ENCODE results near the gene MFAP5.
A peak's percentile ranks its signal among the peaks of the same experiment; 100 is the strongest.
"Not testable (repeated sequence)": the region's sequence is repeated elsewhere in the genome, so short reads cannot be mapped to it uniquely, and the experiment has no call there.

Gene MFAP5

DNA sequence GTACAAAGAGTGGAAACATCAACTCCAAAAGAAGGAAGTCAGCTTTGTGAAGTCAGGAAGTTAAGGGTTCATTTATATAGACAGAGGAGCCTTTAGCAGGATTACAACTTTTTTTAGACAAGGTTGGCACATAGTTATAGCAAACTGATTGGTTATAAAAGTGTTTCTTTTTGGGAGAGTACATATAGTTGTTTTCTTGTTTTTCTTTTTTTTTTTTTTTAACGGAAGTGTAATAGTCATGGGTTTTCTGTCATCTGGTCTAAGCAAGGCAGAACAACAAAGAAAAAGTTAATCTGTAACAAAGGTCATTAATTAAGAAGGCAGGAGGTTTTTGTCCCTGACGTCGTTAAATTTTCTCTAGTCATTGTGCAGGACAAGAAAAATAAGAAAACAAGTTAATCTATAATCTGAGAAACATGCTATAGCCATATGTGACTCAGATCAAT is 13.0 kb upstream of the MFAP5 start:
- no peak for DNase-seq (ENCODE audit: low read depth)

DNA sequence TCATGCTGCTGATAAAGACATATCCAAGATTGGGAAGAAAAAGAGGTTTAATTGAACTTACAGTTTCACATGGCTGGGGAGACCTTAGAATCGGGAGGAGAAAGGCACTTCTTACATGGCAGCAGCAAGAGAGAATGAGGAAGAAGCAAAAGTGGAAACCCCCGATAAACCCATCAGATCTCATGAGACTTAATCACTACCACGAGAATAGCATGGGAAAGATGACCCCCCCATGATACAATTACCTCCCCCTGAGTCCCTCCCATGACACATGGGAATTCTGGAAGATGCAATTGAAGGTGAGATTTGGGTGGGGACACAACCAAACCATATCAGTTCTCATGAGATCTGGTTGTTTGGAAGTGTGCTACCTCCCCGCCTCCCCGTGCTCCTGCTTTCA is 9.8 kb upstream of the MFAP5 start:
- DNase-seq (ENCODE audit: low read depth): no peak

DNA sequence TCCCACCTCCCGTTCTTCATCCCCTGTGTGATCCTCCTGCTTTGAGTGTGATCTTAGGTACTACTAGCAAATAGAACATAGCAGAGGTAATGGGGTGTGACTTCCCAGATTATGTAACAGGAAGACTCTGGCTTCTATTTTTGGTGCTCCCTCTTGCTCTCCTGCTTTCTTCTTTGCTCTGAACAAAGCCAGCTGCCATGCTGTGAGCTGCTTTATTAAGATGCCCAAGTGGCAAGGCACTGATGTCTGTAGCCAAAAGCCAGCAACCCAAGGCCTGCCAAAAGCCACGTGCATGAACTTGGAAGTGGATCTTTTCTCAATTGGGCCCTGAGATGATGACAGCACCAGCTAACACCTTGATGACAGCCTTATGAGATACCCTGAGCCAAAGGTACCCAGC is 5.8 kb upstream of the MFAP5 start:
- no peak for DNase-seq (ENCODE audit: low read depth)

DNA sequence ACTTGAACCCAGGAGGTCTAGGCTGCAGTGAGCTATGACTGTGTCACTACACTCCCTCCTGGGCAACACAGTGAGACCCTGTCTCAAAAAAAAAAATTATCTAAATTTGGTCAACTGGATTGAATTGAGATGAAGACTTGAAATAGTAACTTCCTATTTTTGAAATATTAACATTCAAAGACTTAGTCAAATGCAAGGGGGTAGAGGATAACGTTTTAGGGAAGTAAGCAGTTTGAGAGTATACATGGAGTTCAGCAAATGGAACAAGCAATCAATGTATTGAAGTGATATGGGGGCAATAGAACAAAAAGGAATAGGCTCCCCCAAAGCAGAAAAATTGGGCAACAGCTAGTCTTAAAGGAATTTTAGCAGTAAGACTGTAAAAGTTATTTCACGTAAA is 4.6 kb upstream of the MFAP5 start:
- no peak for DNase-seq (ENCODE audit: low read depth)

DNA sequence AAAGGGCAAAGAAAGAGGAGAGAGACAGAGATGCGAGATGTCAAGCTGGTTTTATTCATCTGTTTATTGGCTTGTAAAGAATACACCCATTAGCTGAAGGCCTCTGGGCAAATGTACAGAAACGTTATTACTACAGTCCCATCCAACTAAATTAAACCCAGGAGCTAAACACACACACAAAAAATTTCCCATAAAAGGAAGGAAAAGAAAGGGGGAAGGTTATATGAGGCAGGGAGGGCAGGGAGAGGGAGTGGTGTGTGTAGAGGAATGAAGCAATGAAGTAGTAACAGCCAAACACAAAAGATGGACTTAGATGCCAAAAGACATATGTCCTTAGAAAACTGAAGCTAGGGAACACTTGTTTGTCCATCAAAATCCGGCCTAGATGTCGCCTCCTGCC is 3.1 kb upstream of the MFAP5 start:
- DNase-seq (ENCODE audit: low read depth): no peak

DNA sequence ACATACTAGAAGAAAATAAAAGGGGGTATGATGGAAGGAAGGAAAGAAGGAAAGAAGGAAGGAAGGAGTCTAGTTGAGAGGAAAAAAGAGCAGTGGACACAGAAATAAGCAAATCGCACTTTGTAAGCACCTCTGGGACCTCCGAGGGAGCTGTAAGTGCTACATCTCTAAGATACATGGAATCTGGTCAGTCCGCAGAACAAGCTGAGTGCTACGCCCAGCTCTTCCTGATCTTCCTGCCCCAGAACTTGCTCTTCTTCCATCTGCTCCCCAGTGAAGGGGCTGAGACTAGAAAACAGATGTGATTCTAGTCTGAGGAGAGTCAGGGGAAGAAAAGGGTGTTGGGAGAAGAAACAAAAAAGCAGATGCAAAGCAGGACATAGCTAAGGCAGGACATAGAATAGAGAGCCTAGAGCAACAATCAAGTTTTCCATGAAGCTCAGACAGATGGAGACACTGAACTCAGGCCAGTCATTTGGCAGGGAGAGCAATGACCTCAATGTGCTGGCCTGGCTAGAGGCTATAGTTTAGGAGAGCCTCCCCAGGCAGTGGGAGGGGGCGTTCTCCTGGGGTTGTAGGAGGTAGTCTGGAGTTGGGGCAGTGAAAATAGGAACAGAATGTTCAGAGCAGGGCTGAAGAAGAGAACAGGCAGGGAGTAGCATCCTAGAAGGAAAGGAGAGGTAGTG is 1.7 kb upstream of the MFAP5 start:
- no peak for DNase-seq (ENCODE audit: low read depth)

DNA sequence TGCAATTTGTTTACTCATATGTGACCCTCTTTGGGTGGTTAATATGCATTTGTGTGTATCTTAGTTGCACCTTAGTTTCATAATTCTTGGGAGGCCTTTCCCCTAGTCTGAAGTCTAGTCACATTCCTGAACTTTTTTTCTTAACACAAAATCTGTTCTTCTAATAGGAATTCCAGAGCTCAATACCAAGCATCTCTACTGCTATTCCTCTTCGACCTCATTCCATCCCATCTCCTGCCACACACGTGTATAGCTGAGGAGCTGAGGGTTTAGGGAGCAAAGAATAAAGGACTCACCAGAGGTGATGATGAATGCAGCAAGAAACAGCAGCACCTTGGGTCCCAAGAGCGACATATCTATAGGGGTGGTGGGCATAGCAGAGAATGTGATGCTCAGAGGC is 875 bp downstream of the MFAP5 start:
- no peak for DNase-seq (ENCODE audit: low read depth)

DNA sequence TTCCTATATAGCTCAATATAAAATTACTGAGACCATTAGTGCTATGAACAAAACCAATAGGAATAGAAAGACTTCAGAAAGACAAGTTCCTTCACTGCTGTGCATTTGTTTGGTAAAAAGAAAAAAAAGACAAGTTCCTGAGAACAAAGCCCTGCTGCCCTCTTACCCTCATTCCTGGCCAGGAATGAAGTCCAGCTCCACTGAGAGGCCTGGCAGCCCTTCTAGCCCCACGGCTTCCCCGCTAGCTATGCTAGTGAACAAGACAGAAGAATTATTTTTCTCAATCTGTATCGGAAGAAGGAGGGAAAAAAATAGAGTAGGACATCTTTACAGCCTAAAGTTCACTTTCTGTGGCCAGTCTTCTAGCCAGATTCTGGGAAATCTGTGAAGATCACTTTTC is 1.6 kb downstream of the MFAP5 start:
- DNase-seq (ENCODE audit: low read depth): no peak

DNA sequence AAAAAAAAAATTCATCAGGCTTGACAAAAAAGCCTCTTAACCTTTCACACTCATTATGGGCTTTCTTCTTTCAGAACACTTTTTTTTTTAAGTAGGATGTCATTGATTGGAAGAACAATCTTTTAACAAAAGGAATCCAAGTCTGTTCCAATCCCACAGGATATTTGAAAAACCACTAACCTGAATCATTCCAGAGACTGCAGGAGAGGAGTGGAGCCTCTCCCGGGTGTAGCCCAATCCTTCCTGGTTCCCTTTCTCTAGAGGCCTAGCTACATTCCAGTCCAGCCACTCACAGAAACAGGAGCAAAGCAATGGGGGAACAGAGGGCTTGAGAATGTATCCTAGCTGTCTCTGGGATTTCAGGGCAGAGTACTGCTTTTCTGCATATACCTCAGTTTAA is 4.3 kb downstream of the MFAP5 start:
- DNase-seq (ENCODE audit: low read depth): no peak

DNA sequence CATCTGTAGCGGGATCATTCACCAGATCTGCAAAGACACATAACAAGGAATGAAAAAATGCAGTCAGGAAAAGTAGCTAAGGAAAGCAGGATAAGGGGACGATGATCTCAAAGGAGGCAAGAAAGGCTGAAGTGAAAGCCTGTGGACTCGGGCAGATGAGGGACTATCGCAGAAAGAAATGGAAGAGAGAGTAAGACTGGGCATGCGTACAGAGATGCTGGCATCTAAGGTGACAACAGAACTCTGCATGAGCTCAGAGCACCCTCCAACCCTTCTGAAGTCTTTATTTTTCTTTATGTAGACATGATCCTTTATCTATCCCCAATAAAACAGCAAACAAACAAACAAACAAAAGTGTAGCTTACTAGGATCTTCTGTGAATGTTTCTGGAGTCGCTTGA is 7.2 kb downstream of the MFAP5 start:
- DNase-seq (ENCODE audit: low read depth): no peak

DNA sequence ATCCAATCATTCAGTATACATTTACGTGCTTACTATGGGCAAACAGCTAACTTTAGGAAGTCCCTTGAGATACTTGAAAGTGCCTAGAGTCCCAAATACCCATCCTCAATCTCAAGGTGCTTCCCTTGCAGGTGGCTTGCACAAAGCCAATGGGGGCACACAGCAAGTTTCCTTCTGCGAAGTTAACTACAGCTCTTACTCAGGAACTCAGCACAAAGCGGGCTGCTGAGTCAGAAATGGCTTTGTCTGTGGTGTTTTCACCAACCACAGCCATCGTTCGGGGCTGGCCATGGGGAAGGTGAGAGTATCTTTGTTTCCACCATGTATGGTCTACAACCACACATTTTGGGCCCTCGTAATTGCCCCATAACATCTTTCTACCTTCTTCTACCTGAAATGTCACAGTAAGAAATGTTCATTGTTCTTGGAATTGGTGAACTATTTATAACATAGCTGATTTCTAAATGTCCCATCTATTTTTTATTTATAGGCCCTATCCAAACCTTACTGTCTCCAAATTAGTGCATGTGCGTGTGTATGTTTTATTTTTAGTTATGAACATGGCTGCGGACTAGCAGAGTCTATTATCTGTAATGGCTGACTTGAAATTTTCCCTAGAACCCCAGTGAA is 13.9 kb downstream of the MFAP5 start:
- peak; percentile 52 for DNase-seq (ENCODE audit: low read depth)

DNA sequence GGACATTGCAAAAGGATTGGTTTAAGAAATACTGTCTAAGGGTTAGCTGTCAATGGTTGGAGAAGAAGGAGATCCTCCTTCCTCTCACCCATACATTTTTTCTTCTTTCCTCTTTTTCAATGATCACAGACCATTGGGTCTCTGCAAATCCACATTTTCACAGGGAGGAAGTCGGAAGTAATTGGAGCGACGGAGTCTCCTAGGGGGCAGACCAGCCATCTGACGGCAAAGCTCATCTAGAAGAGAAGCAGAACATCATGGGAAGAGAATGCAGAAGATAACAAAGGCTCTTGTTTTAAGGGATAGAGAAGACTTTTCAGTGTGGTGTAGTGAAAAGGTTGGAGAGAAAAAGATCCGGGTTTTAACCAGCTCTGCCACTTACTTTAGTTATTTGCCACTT is 14.7 kb downstream of the MFAP5 start:
- no peak for DNase-seq (ENCODE audit: low read depth)

DNA sequence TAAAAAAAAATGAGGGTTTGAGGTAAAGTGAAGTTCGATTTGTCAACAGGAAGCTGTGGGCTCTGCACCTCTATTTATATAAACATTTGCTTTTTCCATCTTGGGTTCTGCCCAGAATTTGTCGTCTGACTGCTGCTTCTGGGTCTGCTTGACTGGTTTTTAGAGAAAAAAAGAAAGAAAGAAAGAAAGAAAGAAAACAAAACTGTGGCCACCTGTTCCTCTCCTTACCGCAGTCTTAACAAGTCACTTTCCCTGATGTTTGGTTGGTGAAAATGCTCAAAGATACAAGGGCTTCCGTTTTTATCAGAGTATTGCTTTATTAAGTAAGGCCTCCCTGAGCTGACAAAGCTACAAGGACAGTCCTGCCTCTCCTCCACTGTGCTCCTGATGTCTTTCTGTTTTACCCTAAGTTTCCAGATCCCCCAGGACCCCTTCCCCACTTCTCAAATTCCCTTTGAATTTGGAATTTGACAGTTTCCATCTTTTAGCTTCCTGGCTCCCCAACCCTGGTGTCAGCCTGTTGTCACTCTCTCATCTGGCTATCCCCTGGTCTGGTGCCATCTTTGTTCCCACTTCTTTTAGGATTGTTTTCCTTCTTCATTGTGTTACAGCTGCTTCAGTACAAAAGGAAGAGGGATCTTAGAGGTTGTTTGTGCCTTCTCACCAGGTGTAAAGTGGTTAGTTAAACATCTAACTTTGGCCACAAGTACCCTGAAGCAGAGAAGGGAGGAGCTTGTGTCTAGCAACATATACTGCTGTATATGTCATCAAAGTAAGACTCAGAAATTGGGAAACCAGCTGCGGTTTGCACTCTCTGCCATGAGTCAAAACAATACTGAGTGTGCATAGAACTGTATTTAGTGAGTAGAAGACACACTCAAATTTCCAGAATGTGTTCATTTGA is 18.0 kb downstream of the MFAP5 start:
- peak; percentile 33 for DNase-seq (ENCODE audit: low read depth)

DNA sequence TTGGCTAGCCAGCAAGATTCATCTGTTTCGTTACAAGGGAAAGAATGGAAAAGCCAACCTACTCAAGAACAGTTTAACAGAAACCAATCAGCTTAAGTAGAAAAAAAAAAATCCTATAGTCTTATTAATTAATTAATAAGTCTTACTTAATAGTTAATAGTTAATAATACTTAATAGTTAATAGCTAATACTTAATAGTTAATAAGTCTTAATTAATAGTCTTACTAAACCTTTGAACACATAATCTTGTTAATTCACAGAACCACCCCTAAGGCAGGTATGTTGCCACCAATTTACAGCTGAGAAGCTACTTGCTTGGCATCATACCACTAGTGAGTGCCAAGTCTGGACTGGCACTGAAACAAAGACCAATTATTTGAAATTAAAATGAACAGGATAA is 19.9 kb downstream of the MFAP5 start:
- DNase-seq (ENCODE audit: low read depth): no peak

DNA sequence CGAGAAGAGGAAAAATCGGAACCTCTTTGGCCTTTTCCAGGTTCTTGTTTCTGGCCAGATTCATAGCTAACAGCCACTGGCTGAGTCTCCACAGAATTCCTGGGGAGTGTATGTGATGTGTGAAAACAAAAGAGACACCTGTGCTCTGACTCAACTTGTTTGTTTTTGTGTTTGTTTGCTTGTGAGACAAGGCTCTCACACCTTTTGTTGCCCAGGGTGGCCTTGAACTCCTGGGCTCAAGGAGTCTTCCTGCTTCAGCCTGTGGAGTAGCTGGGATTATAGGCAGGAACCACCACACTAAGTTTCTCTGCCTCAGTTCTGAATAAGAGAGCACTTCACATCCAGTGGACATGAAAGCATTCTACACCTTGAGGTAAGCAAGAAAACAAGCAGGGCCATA is 22.7 kb downstream of the MFAP5 start:
- DNase-seq (ENCODE audit: low read depth): no peak

DNA sequence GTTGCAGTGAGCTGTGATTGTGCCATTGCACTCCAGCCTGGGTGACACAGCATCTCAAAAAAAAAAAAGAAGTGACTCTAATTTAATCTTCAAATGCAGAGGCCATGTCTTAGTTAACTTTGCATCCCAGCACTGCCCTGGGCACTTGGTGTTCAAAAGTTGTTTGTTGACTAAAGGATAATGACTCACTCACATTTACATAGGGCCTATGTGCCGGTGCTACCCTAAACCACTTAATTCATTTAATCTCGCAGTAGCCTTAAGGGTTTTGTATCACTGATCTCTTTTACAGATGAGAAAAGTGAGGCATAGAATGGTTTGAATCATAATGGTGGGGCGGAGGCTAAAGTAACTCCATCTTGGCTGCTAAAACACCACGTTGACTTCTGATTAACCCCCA is 23.7 kb downstream of the MFAP5 start:
- no peak for DNase-seq (ENCODE audit: low read depth)

DNA sequence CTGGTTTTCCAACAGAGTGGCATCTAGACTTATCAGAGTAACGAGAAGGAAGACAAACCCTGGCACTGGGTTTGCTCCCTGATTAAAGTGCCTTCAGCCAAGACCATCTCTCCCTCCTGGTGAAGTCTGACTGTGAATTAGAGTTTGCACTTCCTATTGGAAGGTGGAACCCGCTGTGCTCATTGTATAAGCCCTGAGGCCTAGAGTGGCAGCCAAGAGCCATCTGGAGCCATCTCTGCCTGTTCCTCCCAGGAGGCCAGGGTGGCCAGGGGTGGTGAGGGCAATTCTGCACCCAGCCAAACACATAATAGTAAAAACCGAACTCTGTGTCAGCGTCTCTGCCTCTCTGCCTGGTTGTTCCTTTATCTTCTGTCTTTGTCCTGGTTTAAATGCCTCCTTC is 25.0 kb downstream of the MFAP5 start:
- DNase-seq (ENCODE audit: low read depth): no peak

DNA sequence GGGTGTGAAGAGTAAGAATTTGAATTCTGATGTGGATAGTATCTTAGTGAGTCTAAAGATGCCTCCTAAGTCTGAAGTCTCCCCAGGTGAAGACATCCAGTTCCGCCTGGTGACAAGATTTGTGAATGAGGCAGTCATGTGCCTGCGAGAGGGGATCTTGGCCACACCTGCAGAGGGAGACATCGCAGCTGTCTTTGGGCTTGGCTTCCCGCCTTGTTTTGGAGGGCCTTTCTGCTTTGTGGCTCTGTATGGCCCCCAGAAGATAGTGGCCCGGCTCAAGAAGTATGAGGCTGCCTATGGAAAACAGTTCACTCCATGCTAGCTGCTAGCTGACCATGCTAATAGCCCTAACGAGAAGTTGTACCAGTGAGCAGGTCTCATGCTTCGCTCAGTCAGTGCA is 25.4 kb downstream of the MFAP5 start:
- DNase-seq (ENCODE audit: low read depth): no peak

DNA sequence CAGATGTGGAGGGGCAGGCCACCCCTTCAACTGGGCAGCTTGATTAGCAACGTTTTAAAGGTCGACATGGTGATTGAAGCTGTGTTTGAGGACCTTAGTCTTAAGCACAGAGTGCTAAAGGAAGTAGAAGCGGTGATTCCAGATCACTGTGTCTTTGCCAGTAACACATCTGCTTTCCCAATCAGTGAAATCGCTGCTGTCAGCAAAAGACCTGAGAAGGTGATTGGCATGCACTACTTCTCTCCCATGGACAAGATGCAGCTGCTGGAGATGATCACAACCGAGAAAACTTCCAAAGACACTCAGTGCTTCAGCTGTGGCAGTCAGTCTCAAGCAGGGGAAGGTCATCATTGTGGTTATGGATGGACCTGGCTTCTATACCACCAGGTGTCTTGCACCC is 26.0 kb downstream of the MFAP5 start:
- DNase-seq (ENCODE audit: low read depth): no peak

DNA sequence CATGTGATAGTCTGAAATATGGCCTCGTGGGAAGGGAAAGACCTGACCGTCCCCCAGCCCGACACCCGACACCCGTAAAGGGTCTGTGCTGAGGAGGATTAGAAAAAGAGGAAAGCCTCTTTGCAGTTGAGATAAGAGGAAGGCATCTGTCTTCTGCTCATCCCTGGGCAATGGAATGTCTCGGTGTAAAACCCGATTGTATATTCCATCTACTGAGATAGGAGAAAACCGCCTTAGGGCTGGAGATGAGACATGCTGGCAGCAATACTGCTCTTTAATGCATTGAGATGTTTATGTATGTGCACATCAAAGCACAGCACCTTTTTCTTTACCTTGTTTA is 26.6 kb downstream of the MFAP5 start:
- not testable (repeated sequence) for DNase-seq (ENCODE audit: low read depth)

DNA sequence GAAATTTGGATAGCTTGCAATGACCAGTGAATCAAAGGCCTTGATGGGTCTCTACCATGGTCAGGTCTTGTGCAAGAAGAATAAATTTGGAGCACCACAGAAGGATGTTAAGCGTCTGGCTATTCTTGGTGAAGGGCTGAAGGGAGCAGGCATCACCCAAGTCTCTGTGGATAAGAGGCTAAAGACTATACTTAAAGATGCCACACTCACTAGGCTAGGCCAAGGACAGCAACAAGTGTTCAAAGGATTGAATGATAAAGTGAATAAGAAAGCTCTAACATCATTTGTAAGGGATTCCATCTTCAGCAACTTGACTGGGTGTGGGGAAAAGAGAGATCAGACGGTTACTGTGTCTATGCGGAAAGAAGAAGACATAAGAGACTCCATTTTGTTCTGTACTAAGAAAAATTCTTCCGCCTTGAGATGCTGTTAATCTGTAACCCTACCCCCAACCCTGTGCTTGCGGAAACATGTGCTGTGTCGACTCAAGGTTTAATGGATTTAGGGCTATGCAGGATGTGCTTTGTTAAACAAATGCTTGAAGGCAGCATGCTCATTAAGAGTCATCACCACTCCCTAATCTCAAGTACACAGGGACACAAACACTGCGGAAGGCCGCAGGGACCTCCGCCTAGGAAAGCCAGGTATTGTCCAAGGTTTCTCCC is 27.2 kb downstream of the MFAP5 start:
- not testable (repeated sequence) for DNase-seq (ENCODE audit: low read depth)

DNA sequence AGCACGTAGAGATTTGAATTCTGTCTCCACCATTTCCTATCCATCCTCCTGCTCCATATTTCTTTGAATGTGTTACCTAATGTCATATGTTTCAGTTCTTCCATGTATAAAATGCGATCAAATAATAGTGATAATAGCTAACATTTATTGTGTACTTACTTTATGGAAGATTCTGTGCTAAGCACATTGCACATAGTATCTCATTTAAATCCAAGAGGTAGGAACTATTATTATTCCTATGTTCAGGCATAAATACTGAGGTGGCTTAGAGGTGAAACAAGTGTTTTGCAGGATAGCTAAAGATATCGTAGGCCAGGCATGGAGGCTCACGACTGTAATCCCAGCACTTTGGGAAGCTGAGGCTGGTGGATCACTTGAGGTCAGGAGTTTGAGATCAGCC is 32.5 kb downstream of the MFAP5 start:
- no peak for DNase-seq (ENCODE audit: low read depth)

Data from stimulated activated CD8-positive, alpha-beta memory T cell treated with anti-CD3 and anti-CD28 coated beads, Interleukin-4, amount 100 ng/mL, for 24 hours (primary cell).